Measurements from ENCODE around the gene SGIP1.

Gene SGIP1

DNA sequence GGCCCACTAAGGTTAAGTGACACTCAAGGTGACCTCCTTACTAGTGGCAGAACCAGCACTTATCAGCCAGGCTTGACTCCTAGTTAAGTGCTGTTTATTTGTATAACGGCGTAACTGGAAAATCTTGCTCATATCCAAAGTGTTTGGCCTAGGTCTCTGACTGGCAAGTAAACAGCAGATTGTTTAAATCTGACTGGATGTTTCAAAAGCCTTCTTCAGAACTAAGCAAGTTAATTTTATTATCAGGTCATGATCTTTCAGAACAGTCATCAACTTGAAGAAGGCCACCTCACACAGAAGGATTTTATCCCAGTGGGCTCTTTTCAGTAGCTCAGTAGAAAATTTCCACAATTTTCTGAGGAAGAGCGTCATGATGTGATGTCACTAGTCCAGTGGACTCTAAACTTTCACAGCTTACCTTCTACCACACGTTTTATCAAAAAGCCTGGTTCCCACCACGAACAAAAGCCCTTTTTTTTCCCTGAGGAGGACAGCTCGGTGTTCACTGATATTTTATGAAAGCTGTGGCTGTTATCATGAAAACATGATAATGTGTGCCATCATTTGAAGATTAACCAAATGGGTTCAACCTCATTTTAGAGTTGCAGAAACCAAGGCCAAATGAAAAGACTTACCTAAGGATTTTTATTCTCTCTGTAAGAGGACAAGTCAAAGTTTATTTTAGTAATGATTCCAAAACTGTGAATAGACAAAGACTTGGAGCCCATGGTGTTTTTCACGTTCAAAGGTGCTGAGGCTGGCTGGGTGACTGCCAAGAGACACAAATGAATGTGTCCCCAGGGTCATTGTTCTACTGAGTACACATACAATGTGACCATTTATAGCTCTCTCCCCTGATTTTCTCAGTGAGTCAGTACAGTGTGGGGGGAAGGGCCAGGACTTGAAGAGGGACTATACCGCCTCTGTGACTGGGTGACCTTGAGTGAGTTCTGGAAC lies 9.1 kb downstream of the SGIP1 start:
- Histone ChIP-seq H3K27me3 (no peaks in the 10 kb centered on the region), H3K36me3 (no peaks in the 10 kb centered on the region), H3K27ac (no peak overlapping the region), H3K4me1 (ENCODE audit: control insufficient read depth in 1 of 2, insufficient read depth in 1 of 2, low read depth in 1 of 2, low read length in 1 of 2) (no peaks in the 10 kb centered on the region), H3K9me3 (no peaks in the 10 kb centered on the region), H3K4me3 (ENCODE audit: low read depth in 1 of 2, low read length in 1 of 2) (no peak overlapping the region)
- TF ChIP-seq, protein P1, sequence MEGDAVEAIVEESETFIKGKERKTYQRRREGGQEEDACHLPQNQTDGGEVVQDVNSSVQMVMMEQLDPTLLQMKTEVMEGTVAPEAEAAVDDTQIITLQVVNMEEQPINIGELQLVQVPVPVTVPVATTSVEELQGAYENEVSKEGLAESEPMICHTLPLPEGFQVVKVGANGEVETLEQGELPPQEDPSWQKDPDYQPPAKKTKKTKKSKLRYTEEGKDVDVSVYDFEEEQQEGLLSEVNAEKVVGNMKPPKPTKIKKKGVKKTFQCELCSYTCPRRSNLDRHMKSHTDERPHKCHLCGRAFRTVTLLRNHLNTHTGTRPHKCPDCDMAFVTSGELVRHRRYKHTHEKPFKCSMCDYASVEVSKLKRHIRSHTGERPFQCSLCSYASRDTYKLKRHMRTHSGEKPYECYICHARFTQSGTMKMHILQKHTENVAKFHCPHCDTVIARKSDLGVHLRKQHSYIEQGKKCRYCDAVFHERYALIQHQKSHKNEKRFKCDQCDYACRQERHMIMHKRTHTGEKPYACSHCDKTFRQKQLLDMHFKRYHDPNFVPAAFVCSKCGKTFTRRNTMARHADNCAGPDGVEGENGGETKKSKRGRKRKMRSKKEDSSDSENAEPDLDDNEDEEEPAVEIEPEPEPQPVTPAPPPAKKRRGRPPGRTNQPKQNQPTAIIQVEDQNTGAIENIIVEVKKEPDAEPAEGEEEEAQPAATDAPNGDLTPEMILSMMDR (IDR thresholded peaks at IDR 0.05): no peak

DNA sequence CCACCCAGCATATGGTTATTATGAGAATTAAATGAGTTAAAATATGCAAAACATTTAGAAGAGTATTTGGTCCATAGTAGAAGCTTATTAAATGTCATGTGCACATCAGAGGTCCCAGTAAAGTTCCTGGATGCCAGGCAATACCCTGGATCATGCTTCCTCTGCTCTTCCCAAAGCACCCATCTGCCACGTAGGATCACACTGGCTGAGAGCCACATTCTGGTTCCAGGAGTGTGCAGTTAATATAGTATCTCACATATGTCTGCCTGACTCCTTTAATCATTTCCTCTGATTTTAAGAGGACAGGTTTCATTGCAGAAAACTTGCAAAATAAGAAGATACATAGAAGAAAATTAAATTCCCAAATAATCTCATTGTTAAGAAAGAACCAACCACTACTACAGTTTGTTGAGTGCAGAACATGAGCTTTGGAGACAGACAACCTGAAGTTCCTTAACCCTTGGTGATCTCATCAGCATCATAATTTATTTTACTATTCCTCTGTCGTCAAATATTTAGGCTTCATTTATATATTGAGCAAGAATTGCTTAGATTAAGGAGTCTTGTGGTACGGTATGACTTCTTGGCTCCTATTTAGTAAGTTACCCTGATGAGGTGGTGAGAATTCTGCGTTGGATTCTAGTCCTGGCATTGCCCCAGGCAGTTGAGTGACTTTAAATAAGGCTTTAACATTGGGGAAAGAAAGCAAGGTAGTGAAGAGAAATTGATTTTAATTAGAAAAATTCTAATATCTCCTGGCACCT lies 12.3 kb downstream of the SGIP1 start:
- Histone ChIP-seq H3K4me1 (ENCODE audit: control insufficient read depth in 1 of 2, insufficient read depth in 1 of 2, low read depth in 1 of 2, low read length in 1 of 2) (no peaks in the 10 kb centered on the region), H3K27ac (no peak overlapping the region), H3K36me3 (no peaks in the 10 kb centered on the region), H3K9me3 (no peaks in the 10 kb centered on the region), H3K27me3 (no peaks in the 10 kb centered on the region), H3K4me3 (ENCODE audit: low read depth in 1 of 2, low read length in 1 of 2) (no peak overlapping the region)
- TF ChIP-seq, protein P1 (IDR thresholded peaks at IDR 0.05): no peak

- no peaks in the 10 kb centered on the region for H3K9me3 ChIP-seq
- H3K36me3 ChIP-seq: no peaks in the 10 kb centered on the region
- no peak overlapping the region for H3K4me3 ChIP-seq (ENCODE audit: low read depth in 1 of 2, low read length in 1 of 2)
- no peaks in the 10 kb centered on the region for H3K27me3 ChIP-seq
- TF ChIP-seq, protein P1 (IDR thresholded peaks at IDR 0.05): no peak
- no peaks in the 10 kb centered on the region for H3K4me1 ChIP-seq (ENCODE audit: control insufficient read depth in 1 of 2, insufficient read depth in 1 of 2, low read depth in 1 of 2, low read length in 1 of 2)
- H3K27ac ChIP-seq: no peak overlapping the region
Observed at GRCh38 chr1:66549017-66549416, 15.1 kb downstream of the SGIP1 start.

DNA sequence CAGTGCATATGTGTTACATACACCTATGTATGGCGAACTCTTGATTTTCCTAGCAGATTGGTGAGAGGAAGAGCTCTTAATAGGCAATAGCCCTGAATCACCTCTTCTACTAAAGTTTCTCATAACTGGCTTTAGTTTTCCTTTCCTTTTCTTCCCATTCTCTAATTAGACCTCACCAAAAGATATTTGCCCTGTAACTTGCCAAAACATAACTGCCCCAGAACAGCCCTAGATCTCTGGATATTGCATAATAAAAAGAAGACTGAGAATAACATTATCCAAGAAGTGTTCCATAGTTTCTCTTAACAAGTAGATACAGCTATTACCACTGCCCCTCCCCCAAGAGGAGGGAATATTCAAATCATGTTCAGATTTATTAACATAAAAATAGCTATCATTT lies 16.3 kb downstream of the SGIP1 start:
- H3K27ac ChIP-seq: no peak overlapping the region
- no peaks in the 10 kb centered on the region for H3K27me3 ChIP-seq
- no peaks in the 10 kb centered on the region for H3K9me3 ChIP-seq
- H3K4me1 ChIP-seq (ENCODE audit: control insufficient read depth in 1 of 2, insufficient read depth in 1 of 2, low read depth in 1 of 2, low read length in 1 of 2): no peaks in the 10 kb centered on the region
- H3K4me3 ChIP-seq (ENCODE audit: low read depth in 1 of 2, low read length in 1 of 2): no peak overlapping the region
- TF ChIP-seq, protein P1 (IDR thresholded peaks at IDR 0.05): no peak
- no peaks in the 10 kb centered on the region for H3K36me3 ChIP-seq

GRCh38 chr1:66552287-66552686 lies 18.3 kb downstream of the SGIP1 start:
- no peaks in the 10 kb centered on the region for H3K9me3 ChIP-seq
- H3K27me3 ChIP-seq: no peaks in the 10 kb centered on the region

More at GRCh38 chr1:66552287-66552686, 18.3 kb downstream of the SGIP1 start:
- H3K27ac ChIP-seq: no peak overlapping the region
- TF ChIP-seq, protein P1 (IDR thresholded peaks at IDR 0.05): no peak
- no peaks in the 10 kb centered on the region for H3K36me3 ChIP-seq
- no peaks in the 10 kb centered on the region for H3K4me1 ChIP-seq (ENCODE audit: control insufficient read depth in 1 of 2, insufficient read depth in 1 of 2, low read depth in 1 of 2, low read length in 1 of 2)
- no peak overlapping the region for H3K4me3 ChIP-seq (ENCODE audit: low read depth in 1 of 2, low read length in 1 of 2)

All from neutrophil (primary cell).